Activated CD4-positive, alpha-beta T cell treated with anti-CD3 and anti-CD28 coated beads, Interleukin-2, amount 10 ng/mL, durations not matched to agents 24 days and 14 days (primary cell): ENCODE results near the gene MAGEE2. TPM values are rescaled to one million over a fixed set of nuclear protein-coding genes. Genes with fewer than 3 reads are reported as not detected.
A peak's percentile ranks its signal among the peaks of the same experiment; 100 is the strongest.
"Not testable (repeated sequence)": the region's sequence is repeated elsewhere in the genome, so short reads cannot be mapped to it uniquely, and the experiment has no call there.

Source experiments
- DNase-seq: peaks from one replicate; pipeline ENCODE4 v3.0.0; 2022
- H3K27ac Mint-ChIP-seq: one replicate; pipeline ENCODE4 v1.8.0; 2022; ENCODE audit warnings: mild to moderate bottlenecking, mixed read lengths
- H3K27me3 Mint-ChIP-seq: one replicate; pipeline ENCODE4 v1.8.0; 2022; ENCODE audit warnings: mixed read lengths
- H3K36me3 Mint-ChIP-seq: one replicate; pipeline ENCODE4 v1.8.0; 2022; ENCODE audit warnings: low read depth, mild to moderate bottlenecking, mixed read lengths
- H3K4me1 Mint-ChIP-seq: one replicate; pipeline ENCODE4 v1.8.0; 2021; ENCODE audit warnings: mixed read lengths
- H3K4me3 Mint-ChIP-seq: one replicate; pipeline ENCODE4 v1.8.0; 2022; ENCODE audit warnings: mild to moderate bottlenecking, moderate library complexity, mixed read lengths
- H3K9me3 Mint-ChIP-seq: one replicate; pipeline ENCODE4 v1.8.0; 2021; ENCODE audit warnings: mixed read lengths
- intact Hi-C: fragments of 100-400 bp; cut with micrococcal nuclease; formaldehyde crosslinking; loops from one replicate; pipeline ENCODE4 v1.15.1; 2023
- total RNA-seq: library from RNA; stranded (reverse); gene quantifications from 2 replicates; pipeline ENCODE4 v1.2.3, GENCODE V29; 2022

The MAGEE2 gene, protein sequence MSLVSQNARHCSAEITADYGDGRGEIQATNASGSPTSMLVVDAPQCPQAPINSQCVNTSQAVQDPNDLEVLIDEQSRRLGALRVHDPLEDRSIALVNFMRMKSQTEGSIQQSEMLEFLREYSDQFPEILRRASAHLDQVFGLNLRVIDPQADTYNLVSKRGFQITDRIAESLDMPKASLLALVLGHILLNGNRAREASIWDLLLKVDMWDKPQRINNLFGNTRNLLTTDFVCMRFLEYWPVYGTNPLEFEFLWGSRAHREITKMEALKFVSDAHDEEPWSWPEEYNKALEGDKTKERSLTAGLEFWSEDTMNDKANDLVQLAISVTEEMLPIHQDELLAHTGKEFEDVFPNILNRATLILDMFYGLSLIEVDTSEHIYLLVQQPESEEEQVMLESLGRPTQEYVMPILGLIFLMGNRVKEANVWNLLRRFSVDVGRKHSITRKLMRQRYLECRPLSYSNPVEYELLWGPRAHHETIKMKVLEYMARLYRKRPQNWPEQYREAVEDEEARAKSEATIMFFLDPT
- not detected in 2 replicates for total RNA-seq

GRCh38 chrX:75784680-75785491 lies at the start of gene MAGEE2:
Gene MAGEE2, minus strand, starts transcription at chrX:75785254. Its CDS starts 203 bp downstream, at chrX:75785051.
- no peaks in the 10 kb centered on the region for H3K36me3 Mint-ChIP-seq
- intact Hi-C loops: no loop called here
- H3K27ac Mint-ChIP-seq: no peak within 1 kb of the TSS
- H3K9me3 Mint-ChIP-seq: no peaks in the 10 kb centered on the region
- H3K4me3 Mint-ChIP-seq: peak within 1 kb of the TSS; percentile 78
- peaks cover 2% of the 10 kb centered on the region for H3K27me3 Mint-ChIP-seq
- peaks cover 2% of the 10 kb centered on the region for H3K4me1 Mint-ChIP-seq
- DNase-seq: no peak

DNA sequence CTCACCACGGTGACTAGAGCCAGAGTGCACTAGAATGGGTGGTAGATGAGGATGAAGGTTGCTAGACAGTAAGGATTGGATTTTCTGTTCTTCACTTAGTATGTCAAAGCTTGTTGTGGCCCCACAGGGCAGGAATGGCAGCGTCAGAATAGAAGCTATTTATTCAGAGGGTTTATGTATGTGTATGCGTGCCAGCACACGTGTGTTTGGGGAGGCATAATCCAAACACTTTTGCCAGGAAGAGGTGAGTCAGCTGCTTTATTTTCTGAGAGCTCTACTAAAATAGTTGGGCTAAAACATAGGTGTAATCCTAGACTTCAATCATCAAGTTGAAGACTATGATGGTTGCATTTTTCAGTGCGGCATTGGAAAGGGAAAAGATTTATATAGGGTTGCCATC lies 1.2 kb upstream of the MAGEE2 start:
- no peaks in the 10 kb centered on the region for H3K9me3 Mint-ChIP-seq
- intact Hi-C loops: no loop called here
- H3K36me3 Mint-ChIP-seq: no peaks in the 10 kb centered on the region
- no peak overlapping the region for H3K4me3 Mint-ChIP-seq
- peaks cover 2% of the 10 kb centered on the region for H3K27me3 Mint-ChIP-seq
- H3K27ac Mint-ChIP-seq: no peak overlapping the region
- H3K4me1 Mint-ChIP-seq: peaks cover 2% of the 10 kb centered on the region
- DNase-seq: no peak

DNA sequence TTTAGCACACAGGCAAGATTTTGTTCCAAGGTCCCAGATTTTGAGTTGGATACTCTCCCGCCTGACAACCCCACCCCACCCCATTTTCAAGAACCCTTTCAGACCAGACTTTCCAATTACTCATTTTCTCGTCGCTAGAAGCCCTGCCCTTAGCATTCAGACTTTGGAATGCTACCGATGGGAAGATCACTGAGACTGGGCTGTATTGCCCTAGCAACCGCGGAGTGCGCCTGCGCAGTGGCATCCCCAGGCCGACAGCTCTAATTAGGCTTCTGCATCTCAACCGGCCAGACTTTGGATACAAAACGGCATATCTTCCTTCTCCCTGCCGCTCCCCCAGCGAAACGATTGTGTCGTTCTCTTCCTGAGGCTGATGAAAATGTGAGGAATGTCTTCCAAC lies 3.4 kb downstream of the MAGEE2 start:
- H3K27ac Mint-ChIP-seq: no peak overlapping the region
- H3K4me3 Mint-ChIP-seq: no peak overlapping the region
- DNase-seq: no peak
- peaks cover 2% of the 10 kb centered on the region for H3K27me3 Mint-ChIP-seq
- intact Hi-C loops: no loop called here
- H3K4me1 Mint-ChIP-seq: peaks cover 2% of the 10 kb centered on the region
- H3K36me3 Mint-ChIP-seq: no peaks in the 10 kb centered on the region
- no peaks in the 10 kb centered on the region for H3K9me3 Mint-ChIP-seq

DNA sequence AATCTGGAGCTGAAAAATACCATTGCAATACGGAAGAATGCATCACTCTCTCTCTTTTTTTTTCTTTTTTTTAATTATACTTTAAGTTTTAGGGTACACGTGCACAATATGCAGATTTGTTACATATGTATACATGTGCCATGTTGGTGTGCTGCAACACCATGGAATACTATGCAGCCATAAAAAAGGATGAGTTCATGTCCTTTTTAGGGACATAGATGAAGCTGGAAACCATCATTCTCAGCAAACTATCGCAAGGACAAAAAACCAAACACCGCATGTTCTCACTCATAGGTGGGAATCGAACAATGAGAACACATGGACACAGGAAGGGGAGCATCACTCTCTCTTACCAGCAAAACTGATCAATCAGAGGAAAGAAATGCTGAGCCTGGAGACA lies 17.0 kb downstream of the MAGEE2 start:
- H3K27ac Mint-ChIP-seq, intact Hi-C loops, H3K4me3 Mint-ChIP-seq, H3K4me1 Mint-ChIP-seq, H3K27me3 Mint-ChIP-seq, DNase-seq, H3K9me3 Mint-ChIP-seq, H3K36me3 Mint-ChIP-seq: not testable (repeated sequence)

- Mint-ChIP-seq H3K27ac (no peak overlapping the region), H3K36me3 (no peaks in the 10 kb centered on the region), H3K4me1 (peaks cover 2% of the 10 kb centered on the region), H3K4me3 (no peak overlapping the region), H3K9me3 (no peaks in the 10 kb centered on the region), H3K27me3 (peaks cover 4% of the 10 kb centered on the region)
- DNase-seq: no peak
- intact Hi-C loops: no loop called here
Observed at GRCh38 chrX:75748431-75748830, 36.6 kb downstream of the MAGEE2 start.

- H3K27me3 Mint-ChIP-seq: peaks cover 4% of the 10 kb centered on the region
- peak overlapping the region; percentile 69 for H3K4me3 Mint-ChIP-seq
- H3K9me3 Mint-ChIP-seq: no peaks in the 10 kb centered on the region
- peak; percentile 62 for DNase-seq
- no peaks in the 10 kb centered on the region for H3K36me3 Mint-ChIP-seq
- intact Hi-C loops: no loop called here
- H3K4me1 Mint-ChIP-seq: peaks cover 2% of the 10 kb centered on the region
- no peak overlapping the region for H3K27ac Mint-ChIP-seq
Observed at GRCh38 chrX:75746891-75747639, 38.0 kb downstream of the MAGEE2 start.
